Loucy (cell line): ENCODE results near the gene SAMD14.

Experiments
- H2AFZ ChIP-seq: fragments of 200-600 bp; sonication (generic); 2 replicates; pipeline ENCODE4 v1.6.0; 2016; ENCODE audit warnings: antibody characterized with exemption, mild to moderate bottlenecking, low read length, moderate library complexity
- H3F3A ChIP-seq: fragments of 200-600 bp; 2 replicates; pipeline ENCODE4 v1.6.0; 2016; ENCODE audit warnings: antibody characterized with exemption, low read depth, mild to moderate bottlenecking
- H3K27me3 ChIP-seq: fragments of 200-600 bp; sonication (generic); 2 replicates; pipeline ENCODE4 v1.6.1; 2014; ENCODE audit warnings: low read length, mild to moderate bottlenecking; ENCODE audit not compliant: insufficient read depth, poor library complexity, severe bottlenecking
- H3K36me3 ChIP-seq: fragments of 200-600 bp; sonication (generic); 2 replicates; pipeline ENCODE4 v1.6.1; 2016; ENCODE audit warnings: low read length; ENCODE audit not compliant: insufficient read depth
- H3K4me1 ChIP-seq: fragments of 200-600 bp; sonication (generic); 2 replicates; pipeline ENCODE4 v1.5.1; 2014; ENCODE audit warnings: low read length, mild to moderate bottlenecking; ENCODE audit not compliant: insufficient read depth, poor library complexity, severe bottlenecking
- H3K4me2 ChIP-seq: fragments of 200-600 bp; sonication (generic); 2 replicates; pipeline ENCODE4 v1.6.0; 2014; ENCODE audit warnings: antibody characterized with exemption, low read length, low read depth, mild to moderate bottlenecking; ENCODE audit not compliant: poor library complexity, severe bottlenecking
- H3K4me3 ChIP-seq: fragments of 200-600 bp; sonication (generic); 2 replicates; pipeline ENCODE4 v1.5.1; 2014; ENCODE audit warnings: low read length, mild to moderate bottlenecking, mixed read lengths; ENCODE audit not compliant: poor library complexity, severe bottlenecking
- H3K79me2 ChIP-seq: fragments of 200-600 bp; sonication (generic); 2 replicates; pipeline ENCODE4 v1.6.1; 2014; ENCODE audit warnings: low read length; ENCODE audit not compliant: insufficient read depth
- H3K9ac ChIP-seq: fragments of 200-600 bp; sonication (generic); 2 replicates; pipeline ENCODE4 v1.6.0; 2014; ENCODE audit warnings: mild to moderate bottlenecking, low read depth, low read length, moderate library complexity; ENCODE audit not compliant: poor library complexity, severe bottlenecking
- H3K9me2 ChIP-seq: fragments of 200-600 bp; sonication (generic); replicated peaks from 2 replicates; pipeline ENCODE4 v1.6.1; 2016; ENCODE audit warnings: low read depth, low read length, mixed read lengths
- H3K9me3 ChIP-seq: fragments of 200-600 bp; sonication (generic); 2 replicates; pipeline ENCODE4 v1.6.1; 2014; ENCODE audit warnings: mild to moderate bottlenecking, antibody characterized with exemption, low read length, low read depth; ENCODE audit not compliant: insufficient read depth
- H4K20me1 ChIP-seq: fragments of 200-600 bp; sonication (generic); 2 replicates; pipeline ENCODE4 v1.6.0; 2014; ENCODE audit warnings: antibody characterized with exemption, low read length, mild to moderate bottlenecking; ENCODE audit not compliant: insufficient read depth, poor library complexity, severe bottlenecking
- CTCF ChIP-seq: fragments of 200-600 bp; sonication (generic); conservative IDR thresholded peaks from 2 replicates; pipeline ENCODE4 v1.5.1; 2014; ENCODE audit warnings: mild to moderate bottlenecking, antibody characterized with exemption, low read length
- EZH2phosphoT487 ChIP-seq: fragments of 200-600 bp; IDR thresholded peaks from 2 replicates; pipeline ENCODE4 v1.6.1; 2018; ENCODE audit warnings: antibody characterized with exemption, mild to moderate bottlenecking, moderate library complexity, borderline replicate concordance

The SAMD14 gene

GRCh38 chr17:50102164-50102991 lies 27.6 kb downstream of the SAMD14 start:
- Histone ChIP-seq H3K9me2 (no peaks in the 10 kb centered on the region), H3K79me2 (no peaks in the 10 kb centered on the region), H3K9me3 (no peaks in the 10 kb centered on the region), H3F3A (no peaks in the 10 kb centered on the region), H3K4me3 (no peak overlapping the region), H2AFZ (no peak overlapping the region), H3K27me3 (no peaks in the 10 kb centered on the region), H3K9ac (no peak overlapping the region), H4K20me1 (no peaks in the 10 kb centered on the region), H3K4me2 (no peak overlapping the region), H3K4me1 (peaks cover 17% of the 10 kb centered on the region), H3K36me3 (peaks cover 5% of the 10 kb centered on the region; the same call in 1 of the 2 replicates)
- TF ChIP-seq EZH2phosphoT487 (no peak), CTCF (no peak)

- no peaks in the 10 kb centered on the region for H3K9me3 ChIP-seq
- no peak overlapping the region for H2AFZ ChIP-seq
- no peaks in the 10 kb centered on the region for H3F3A ChIP-seq
- no peaks in the 10 kb centered on the region for H3K36me3 ChIP-seq
- no peak overlapping the region for H3K4me3 ChIP-seq
- H3K4me1 ChIP-seq, result peaks cover 17% of the 10 kb centered on the region
- peaks cover under 1% of the 10 kb centered on the region; the same call in 1 of the 2 replicates for H3K79me2 ChIP-seq
- no peak overlapping the region for H3K9ac ChIP-seq
- H3K9me2 ChIP-seq, result no peaks in the 10 kb centered on the region
- TF ChIP-seq EZH2phosphoT487 (no peak), CTCF (no peak)
- no peaks in the 10 kb centered on the region for H4K20me1 ChIP-seq
- no peak overlapping the region for H3K4me2 ChIP-seq
- H3K27me3 ChIP-seq, result no peaks in the 10 kb centered on the region
These were observed 28.4 kb downstream of the SAMD14 start for GRCh38 chr17:50101346-50102163.

GRCh38 chr17:50100921-50101345 lies 29.0 kb downstream of the SAMD14 start:
- H4K20me1 ChIP-seq, result no peaks in the 10 kb centered on the region
- H3K9me3 ChIP-seq, result no peaks in the 10 kb centered on the region
- no peak overlapping the region for H3K4me2 ChIP-seq
- H3K79me2 ChIP-seq, result peaks cover 6% of the 10 kb centered on the region; the same call in 1 of the 2 replicates
- peaks cover 22% of the 10 kb centered on the region for H3K4me1 ChIP-seq
- no peak for TF ChIP-seq CTCF
- TF ChIP-seq EZH2phosphoT487, result no peak
- no peaks in the 10 kb centered on the region for H3K27me3 ChIP-seq
- H3K9me2 ChIP-seq, result no peaks in the 10 kb centered on the region
- no peaks in the 10 kb centered on the region for H3F3A ChIP-seq
- no peak overlapping the region for H2AFZ ChIP-seq
- no peaks in the 10 kb centered on the region for H3K36me3 ChIP-seq
- no peak overlapping the region for H3K9ac ChIP-seq
- no peak overlapping the region for H3K4me3 ChIP-seq
